ENCODE measurements around the gene RBCK1.
"Not testable (repeated sequence)": the region's sequence is repeated elsewhere in the genome, so short reads cannot be mapped to it uniquely, and the experiment has no call there.

RBCK1 gene

DNA sequence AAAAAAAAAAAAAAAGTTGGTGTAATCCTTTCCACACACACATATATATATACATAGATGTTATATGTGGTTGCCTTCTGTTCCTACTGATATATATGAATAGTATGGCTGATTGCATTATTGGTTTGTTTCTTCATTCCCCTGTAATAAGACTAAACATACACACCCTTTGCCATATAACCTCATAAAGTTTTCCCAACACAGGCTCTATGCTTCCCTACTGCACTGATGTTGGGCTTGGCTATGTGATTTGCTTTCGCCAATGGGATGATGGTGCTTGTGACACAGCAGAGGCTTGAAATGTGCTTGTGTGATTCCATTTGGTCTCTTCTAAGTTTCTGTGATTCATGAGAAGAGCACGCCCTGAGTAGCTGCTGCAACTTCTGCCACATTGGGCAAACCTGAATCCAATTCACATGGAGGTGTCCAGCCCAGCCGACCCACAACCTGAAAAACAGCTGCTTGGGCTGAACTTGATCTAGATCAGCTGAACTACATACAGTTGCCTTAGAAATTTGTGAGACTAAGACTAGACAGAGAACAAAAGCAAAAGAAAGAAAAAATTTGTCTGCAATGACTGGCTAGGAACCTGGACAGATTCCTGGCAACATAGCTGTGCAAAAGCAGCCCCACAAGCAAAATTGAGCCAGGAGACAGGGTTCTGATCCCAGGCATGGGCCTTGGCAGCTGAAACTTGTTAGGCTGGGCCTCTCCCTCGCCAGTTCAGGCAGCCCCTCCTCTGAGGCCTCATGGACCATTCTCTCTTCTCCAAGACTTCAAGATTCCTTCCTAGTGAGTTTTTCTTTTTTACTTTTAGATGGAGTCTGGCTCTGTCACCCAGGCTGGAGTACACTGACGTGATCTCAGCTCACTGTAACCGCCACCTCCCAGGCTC, 67.6 kb downstream of the RBCK1 start:
- H3K4me3 ChIP-seq (ENCODE audit: low read depth, low read length): no peak overlapping the region
- TF ChIP-seq, protein P1, sequence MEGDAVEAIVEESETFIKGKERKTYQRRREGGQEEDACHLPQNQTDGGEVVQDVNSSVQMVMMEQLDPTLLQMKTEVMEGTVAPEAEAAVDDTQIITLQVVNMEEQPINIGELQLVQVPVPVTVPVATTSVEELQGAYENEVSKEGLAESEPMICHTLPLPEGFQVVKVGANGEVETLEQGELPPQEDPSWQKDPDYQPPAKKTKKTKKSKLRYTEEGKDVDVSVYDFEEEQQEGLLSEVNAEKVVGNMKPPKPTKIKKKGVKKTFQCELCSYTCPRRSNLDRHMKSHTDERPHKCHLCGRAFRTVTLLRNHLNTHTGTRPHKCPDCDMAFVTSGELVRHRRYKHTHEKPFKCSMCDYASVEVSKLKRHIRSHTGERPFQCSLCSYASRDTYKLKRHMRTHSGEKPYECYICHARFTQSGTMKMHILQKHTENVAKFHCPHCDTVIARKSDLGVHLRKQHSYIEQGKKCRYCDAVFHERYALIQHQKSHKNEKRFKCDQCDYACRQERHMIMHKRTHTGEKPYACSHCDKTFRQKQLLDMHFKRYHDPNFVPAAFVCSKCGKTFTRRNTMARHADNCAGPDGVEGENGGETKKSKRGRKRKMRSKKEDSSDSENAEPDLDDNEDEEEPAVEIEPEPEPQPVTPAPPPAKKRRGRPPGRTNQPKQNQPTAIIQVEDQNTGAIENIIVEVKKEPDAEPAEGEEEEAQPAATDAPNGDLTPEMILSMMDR (IDR thresholded peaks at IDR 0.05; ENCODE audit: low read depth, low read length): no peak

DNA sequence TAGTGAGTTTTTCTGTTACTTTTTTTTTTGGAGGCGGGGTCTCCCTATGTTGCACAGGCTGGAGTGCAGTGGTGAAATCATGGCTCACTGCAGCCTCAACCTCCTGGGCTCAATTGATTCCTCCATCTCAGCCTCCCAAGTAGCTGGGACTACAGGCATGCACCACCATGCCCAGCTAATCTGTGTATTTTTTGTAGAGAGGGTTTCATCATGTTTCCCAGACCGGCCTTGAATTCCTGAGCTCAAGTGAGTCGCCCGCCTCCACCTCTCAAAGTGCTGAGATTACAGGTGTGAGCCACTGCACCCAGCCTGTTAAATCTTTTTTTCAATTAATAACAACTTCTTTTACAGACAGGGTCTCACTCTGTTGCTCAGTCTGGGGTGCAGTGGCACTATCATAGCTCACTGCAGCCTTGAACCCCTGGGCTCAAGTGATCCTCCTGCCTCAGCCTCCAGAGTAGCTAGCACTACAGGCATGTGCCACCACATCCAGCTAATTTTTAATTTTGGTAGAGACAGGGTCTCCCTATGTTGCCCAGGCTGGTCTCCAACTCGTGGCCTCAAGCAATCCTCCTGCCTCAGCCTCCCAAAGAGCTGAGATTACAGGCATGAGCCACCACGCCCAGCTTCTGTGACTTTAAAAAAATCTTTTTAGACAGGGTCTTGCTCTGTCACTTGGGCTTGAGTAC, 68.6 kb downstream of the RBCK1 start:
- H3K4me3 ChIP-seq (ENCODE audit: low read depth, low read length): not testable (repeated sequence)

DNA sequence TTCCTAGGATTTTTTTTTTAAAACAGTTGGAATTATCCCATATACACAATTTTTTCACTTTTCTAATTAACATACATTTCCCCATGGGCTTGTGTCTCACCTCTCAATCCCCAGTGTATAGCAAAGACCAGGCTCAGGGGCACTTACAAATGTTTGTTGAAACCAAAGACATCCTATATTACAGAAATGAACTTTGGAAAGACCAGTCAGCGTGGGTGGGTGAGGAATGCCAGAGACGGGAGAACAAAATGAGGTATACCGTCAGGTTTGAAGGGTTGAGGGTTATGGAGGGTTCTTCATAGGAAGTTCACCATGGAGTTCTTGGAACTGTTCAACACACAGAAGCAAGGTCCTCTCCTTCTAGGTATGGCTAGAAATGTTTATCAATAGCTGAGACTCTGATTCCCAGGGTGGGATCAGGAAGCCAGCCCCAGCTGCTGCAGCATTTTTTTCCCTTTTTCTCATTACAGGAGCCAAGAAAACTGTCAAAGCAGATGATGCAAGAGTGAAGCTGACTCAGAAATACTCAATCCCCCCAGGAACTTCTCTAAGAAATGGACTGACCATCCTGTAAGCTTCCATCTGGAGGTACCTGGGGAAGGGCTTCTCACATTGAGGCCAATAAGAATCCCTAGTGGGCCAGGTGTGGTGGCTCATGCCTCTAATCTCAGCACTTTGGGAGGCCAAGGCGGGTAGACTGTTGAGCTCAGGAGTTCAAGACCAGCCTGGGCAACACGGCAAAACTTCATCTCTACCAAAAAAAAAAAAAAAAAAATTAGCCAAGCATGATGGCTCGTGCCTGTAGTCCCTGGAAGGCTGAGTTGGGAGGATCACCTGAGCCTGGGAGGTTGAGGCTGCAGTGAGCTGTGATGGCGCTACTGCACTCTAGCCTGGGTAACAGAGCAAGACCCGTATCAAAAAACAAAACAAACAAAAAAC, 70.2 kb downstream of the RBCK1 start:
- TF ChIP-seq, protein P1 (IDR thresholded peaks at IDR 0.05; ENCODE audit: low read depth, low read length): no peak
- H3K4me3 ChIP-seq (ENCODE audit: low read depth, low read length): no peak overlapping the region

DNA sequence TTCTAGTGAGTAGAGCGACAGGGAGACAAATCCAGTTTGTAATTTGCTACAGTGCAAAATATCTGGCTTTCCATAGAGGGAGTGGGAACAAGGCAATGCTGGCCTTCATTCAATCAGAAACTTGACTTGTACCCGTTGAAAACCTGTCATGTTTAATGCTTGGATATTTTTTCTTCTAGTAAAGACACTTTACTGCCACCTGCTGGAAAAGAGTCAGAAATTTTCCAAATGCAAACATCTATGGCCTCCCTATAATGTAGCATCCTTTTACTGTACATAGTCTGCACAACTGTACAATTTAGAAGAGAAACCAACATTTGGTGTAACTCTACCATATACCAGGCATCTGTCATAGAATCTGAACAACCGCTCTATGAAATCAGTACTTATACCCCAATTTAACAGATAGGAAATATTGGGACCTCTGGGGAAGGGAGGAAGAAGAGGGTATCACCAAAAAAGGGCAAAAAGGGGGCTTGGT, 70.9 kb downstream of the RBCK1 start:
- TF ChIP-seq, protein P1 (IDR thresholded peaks at IDR 0.05; ENCODE audit: low read depth, low read length): no peak
- no peak overlapping the region for H3K4me3 ChIP-seq (ENCODE audit: low read depth, low read length)

DNA sequence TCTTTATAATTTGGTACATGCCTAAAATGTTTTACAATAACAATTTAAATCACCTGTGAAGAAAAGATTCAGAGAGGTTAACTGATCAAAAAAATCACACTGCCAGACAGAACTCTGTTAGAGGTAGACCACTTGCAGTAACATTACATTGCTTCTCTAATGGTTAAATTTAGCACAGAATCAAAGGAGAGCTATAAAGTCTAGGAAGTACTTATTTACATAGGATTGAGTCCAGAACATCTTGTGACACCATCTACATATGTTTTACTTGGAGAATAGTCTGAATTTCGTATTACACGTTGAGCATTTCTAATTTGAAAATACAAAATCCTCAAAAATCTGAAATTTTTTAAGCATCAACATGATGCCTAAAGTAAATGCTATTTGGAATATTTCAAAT, 71.4 kb downstream of the RBCK1 start:
- TF ChIP-seq, protein P1 (IDR thresholded peaks at IDR 0.05; ENCODE audit: low read depth, low read length): no peak
- H3K4me3 ChIP-seq (ENCODE audit: low read depth, low read length): no peak overlapping the region

DNA sequence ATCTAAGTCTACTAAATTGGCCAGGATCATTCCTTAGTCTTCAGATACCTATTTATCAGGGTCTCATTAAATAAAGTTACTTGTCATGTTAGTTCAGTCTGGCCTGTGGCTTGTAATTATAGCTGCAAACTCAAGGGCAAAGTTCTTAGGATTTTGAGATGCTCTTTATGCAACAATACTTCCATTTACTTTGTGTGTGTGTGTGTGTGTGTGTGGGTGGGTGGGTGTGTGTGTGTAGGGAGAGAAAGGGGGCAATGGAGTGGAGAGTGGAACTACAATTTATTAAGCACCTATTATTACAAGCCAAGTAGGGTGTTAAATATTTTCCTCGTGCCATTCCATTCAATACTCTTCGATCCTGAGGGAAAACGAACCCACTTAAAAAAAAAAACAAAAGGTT, 71.9 kb downstream of the RBCK1 start:
- TF ChIP-seq, protein P1 (IDR thresholded peaks at IDR 0.05; ENCODE audit: low read depth, low read length): no peak
- no peak overlapping the region for H3K4me3 ChIP-seq (ENCODE audit: low read depth, low read length)

DNA sequence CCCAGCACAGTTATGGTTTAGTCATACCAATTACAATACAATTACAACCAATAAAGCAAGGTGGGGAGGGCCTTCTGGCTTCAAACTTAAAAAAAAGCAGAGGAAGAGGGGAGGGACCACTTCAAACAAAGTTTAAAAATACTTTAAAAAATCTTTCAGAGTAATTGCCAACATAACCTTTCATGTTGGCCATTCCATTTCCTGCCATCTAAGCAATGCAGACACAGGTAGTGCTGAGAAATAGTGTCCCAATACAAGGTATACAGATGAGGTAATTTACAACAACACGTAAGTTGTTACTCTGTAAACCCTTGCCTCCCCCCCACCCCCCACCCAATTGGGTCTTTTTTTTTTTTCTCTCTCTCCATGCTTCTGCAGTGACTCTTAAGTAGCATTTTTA, 73.1 kb downstream of the RBCK1 start:
- H3K4me3 ChIP-seq (ENCODE audit: low read depth, low read length): no peak overlapping the region
- TF ChIP-seq, protein P1 (IDR thresholded peaks at IDR 0.05; ENCODE audit: low read depth, low read length): no peak

Data from WI38 (cell line).